Measurements from ENCODE around the gene UBE2L3.
"Not testable (repeated sequence)": the region's sequence is repeated elsewhere in the genome, so short reads cannot be mapped to it uniquely, and the experiment has no call there.

The UBE2L3 gene

GRCh38 chr22:21567456-21568346 is at the start of gene UBE2L3:
Gene UBE2L3 (plus strand): TSS chr22:21567714. CDS start chr22:21567745, 31 bp downstream.
- DNase-seq = peak; percentile 90

GRCh38 chr22:21526705-21527500 is 40.6 kb upstream of the UBE2L3 start:
- DNase-seq = not testable (repeated sequence)

- not testable (repeated sequence) for DNase-seq
Measured at GRCh38 chr22:21531525-21531924, 36.0 kb upstream of the UBE2L3 start.

GRCh38 chr22:21532863-21533648 is 34.5 kb upstream of the UBE2L3 start:
- not testable (repeated sequence) for DNase-seq

- DNase-seq = not testable (repeated sequence)
Measured at GRCh38 chr22:21539862-21540261, 27.7 kb upstream of the UBE2L3 start.

- DNase-seq = not testable (repeated sequence)
Measured at GRCh38 chr22:21544432-21545322, 22.8 kb upstream of the UBE2L3 start.

- DNase-seq = not testable (repeated sequence)
Measured at GRCh38 chr22:21549558-21549957, 18.0 kb upstream of the UBE2L3 start.

- not testable (repeated sequence) for DNase-seq
Measured at GRCh38 chr22:21550008-21550677, 17.4 kb upstream of the UBE2L3 start.

GRCh38 chr22:21550678-21551047 is 16.9 kb upstream of the UBE2L3 start:
- DNase-seq = not testable (repeated sequence)

GRCh38 chr22:21551361-21551760 is 16.2 kb upstream of the UBE2L3 start, which contains the start of gene RIMBP3C:
Gene RIMBP3C (minus strand): TSS chr22:21551461. CDS start chr22:21550976, 485 bp downstream.
- not testable (repeated sequence) for DNase-seq

- DNase-seq = not testable (repeated sequence)
Measured at GRCh38 chr22:21559345-21560125, 8.0 kb upstream of the UBE2L3 start.

GRCh38 chr22:21560657-21561056 is 6.9 kb upstream of the UBE2L3 start:
- DNase-seq = not testable (repeated sequence)

GRCh38 chr22:21563912-21564311 is 3.6 kb upstream of the UBE2L3 start:
- no peak for DNase-seq

GRCh38 chr22:21564411-21564810 is 3.1 kb upstream of the UBE2L3 start:
- DNase-seq = no peak

GRCh38 chr22:21568347-21569075 is 997 bp downstream of the UBE2L3 start:
- peak; percentile 31 for DNase-seq

GRCh38 chr22:21569076-21569427 is 1.5 kb downstream of the UBE2L3 start:
- DNase-seq = not testable (repeated sequence)

GRCh38 chr22:21569459-21570170 is 2.1 kb downstream of the UBE2L3 start:
- no peak for DNase-seq

GRCh38 chr22:21570398-21570797 is 2.9 kb downstream of the UBE2L3 start:
- DNase-seq = no peak

- DNase-seq = no peak
Measured at GRCh38 chr22:21571679-21572078, 4.2 kb downstream of the UBE2L3 start.
